GM12864 (cell line): ENCODE measurements around the gene SKIL.

ENCODE experiments used
- DNase-seq: peaks from one replicate; pipeline ENCODE4 v3.0.0-alpha.2; 2011; ENCODE audit warnings: low read depth
- H3K4me3 ChIP-seq: 2 replicates; pipeline ENCODE4 v1.5.1; 2011; ENCODE audit warnings: mild to moderate bottlenecking, low read depth, low read length, control low read depth
- CTCF ChIP-seq: IDR thresholded peaks from 2 replicates; pipeline ENCODE4 v1.5.1; 2011; ENCODE audit warnings: low read depth, mild to moderate bottlenecking, moderate library complexity, low read length, control low read depth, inconsistent platforms; ENCODE audit errors: missing control alignments

SKIL gene

GRCh38 chr3:170426240-170426797, 68.8 kb downstream of the SKIL start:
- H3K4me3 ChIP-seq, result no peak overlapping the region
- DNase-seq, result no peak
- no peak for TF ChIP-seq CTCF

GRCh38 chr3:170428095-170428494, 70.6 kb downstream of the SKIL start:
- H3K4me3 ChIP-seq, result no peak overlapping the region
- no peak for TF ChIP-seq CTCF
- DNase-seq, result no peak

GRCh38 chr3:170429050-170429449, 71.5 kb downstream of the SKIL start:
- peak; percentile 27 for DNase-seq
- no peak overlapping the region for H3K4me3 ChIP-seq
- no peak for TF ChIP-seq CTCF

GRCh38 chr3:170431054-170431453, 73.5 kb downstream of the SKIL start:
- no peak overlapping the region for H3K4me3 ChIP-seq
- no peak for DNase-seq
- peak; percentile 16 for TF ChIP-seq CTCF

- no peak overlapping the region for H3K4me3 ChIP-seq
- no peak for TF ChIP-seq CTCF
- no peak for DNase-seq
Observed at GRCh38 chr3:170432416-170432815, 74.9 kb downstream of the SKIL start.

GRCh38 chr3:170436697-170437096, 79.2 kb downstream of the SKIL start:
- no peak for DNase-seq
- H3K4me3 ChIP-seq, result no peak overlapping the region
- TF ChIP-seq CTCF, result no peak

- DNase-seq, result no peak
- TF ChIP-seq CTCF, result no peak
- no peak overlapping the region for H3K4me3 ChIP-seq
Observed at GRCh38 chr3:170437176-170437575, 79.7 kb downstream of the SKIL start.
